CD8-positive, alpha-beta memory T cell (primary cell): Measurements from ENCODE around the gene HSPH1. TPM values are rescaled to one million over a fixed set of nuclear protein-coding genes. Genes with fewer than 3 reads are reported as not detected.
A peak's percentile ranks its signal among the peaks of the same experiment; 100 is the strongest.

ENCODE experiments used
- CTCF ChIA-PET: fragments of 350-600 bp; sonication (Branson Sonifier 250); formaldehyde crosslinking; loops from one replicate; lab custom pipeline; 2021; ENCODE audit warnings: antibody characterized with exemption; lab: Charles Lee
- POLR2A ChIA-PET: fragments of 350-600 bp; sonication (Branson Sonifier 250); formaldehyde crosslinking; loops from one replicate; lab custom pipeline; 2021; ENCODE audit warnings: antibody characterized with exemption; lab: Charles Lee
- DNase-seq, 5 donors: peaks; one replicate each; pipeline versions ENCODE4 v3.0.0 to v3.0.0-alpha.2; 2020 to 2022; ENCODE audit warnings: mixed read lengths in 1 of 5
- H3K27ac ChIP-seq: one replicate; pipeline ENCODE4 v1.7.0; 2013; ENCODE audit warnings: low read depth, mild to moderate bottlenecking, low read length, moderate library complexity
- H3K27me3 ChIP-seq: 2 replicates; pipeline ENCODE4 v1.7.0; 2013; ENCODE audit warnings: low read length, mild to moderate bottlenecking; ENCODE audit not compliant: insufficient read depth, poor library complexity, severe bottlenecking
- H3K36me3 ChIP-seq: 2 replicates; pipeline ENCODE4 v1.7.0; 2013; ENCODE audit warnings: mild to moderate bottlenecking, low read length, moderate library complexity; ENCODE audit not compliant: insufficient read depth
- H3K4me1 ChIP-seq: 2 replicates; pipeline ENCODE4 v1.7.0; 2013; ENCODE audit warnings: mild to moderate bottlenecking, low read length, moderate library complexity; ENCODE audit not compliant: insufficient read depth
- H3K4me3 ChIP-seq: 2 replicates; pipeline ENCODE4 v1.7.0; 2013; ENCODE audit warnings: mild to moderate bottlenecking, low read length
- H3K9me3 ChIP-seq: 2 replicates; pipeline ENCODE4 v1.7.0; 2013; ENCODE audit warnings: mild to moderate bottlenecking, low read length
- H3K27ac Mint-ChIP-seq, 8 donors: one replicate each; pipeline ENCODE4 v1.8.0; 2020 to 2021; ENCODE audit warnings: mixed read lengths in 8 of 8, mild to moderate bottlenecking in 6 of 8, inconsistent platforms in 3 of 8, moderate library complexity in 3 of 8
- H3K27me3 Mint-ChIP-seq, 2 donors: one replicate each; pipeline ENCODE4 v1.8.0; 2020 to 2021; ENCODE audit warnings: mixed read lengths in 2 of 2, mild to moderate bottlenecking in 1 of 2, moderate library complexity in 1 of 2
- H3K36me3 Mint-ChIP-seq, 3 donors: one replicate each; pipeline ENCODE4 v1.8.0; 2020 to 2021; ENCODE audit warnings: mixed read lengths in 3 of 3, inconsistent platforms in 1 of 3, mild to moderate bottlenecking in 1 of 3
- H3K4me1 Mint-ChIP-seq, 3 donors: one replicate each; pipeline ENCODE4 v1.8.0; 2020 to 2021; ENCODE audit warnings: mixed read lengths in 3 of 3, inconsistent platforms in 1 of 3, mild to moderate bottlenecking in 1 of 3
- H3K4me3 Mint-ChIP-seq, 7 donors: one replicate each; pipeline ENCODE4 v1.8.0; 2020 to 2021; ENCODE audit warnings: mixed read lengths in 7 of 7, mild to moderate bottlenecking in 6 of 7, moderate library complexity in 4 of 7, inconsistent platforms in 2 of 7
- H3K9me3 Mint-ChIP-seq, 5 donors: one replicate each; pipeline ENCODE4 v1.8.0; 2020 to 2022; ENCODE audit warnings: mixed read lengths in 5 of 5, mild to moderate bottlenecking in 3 of 5, moderate library complexity in 2 of 5, inconsistent platforms in 1 of 5
- polyA plus RNA-seq: library from polyadenylated mRNA; unstranded; fragments of 300-500 nt; fragmentation: Illumina TruSeq; gene quantifications from one replicate; pipeline ENCODE4 v1.2.3, GENCODE V29; 2021
- total RNA-seq, 2 experiments: library from RNA; stranded (reverse); gene quantifications; one replicate each; pipeline ENCODE4 v1.2.3, GENCODE V29; 2021

The HSPH1 gene
- total RNA-seq (100 to 1,000 TPM; 316 to 329 TPM), polyA plus RNA-seq (50.5 TPM)

DNA sequence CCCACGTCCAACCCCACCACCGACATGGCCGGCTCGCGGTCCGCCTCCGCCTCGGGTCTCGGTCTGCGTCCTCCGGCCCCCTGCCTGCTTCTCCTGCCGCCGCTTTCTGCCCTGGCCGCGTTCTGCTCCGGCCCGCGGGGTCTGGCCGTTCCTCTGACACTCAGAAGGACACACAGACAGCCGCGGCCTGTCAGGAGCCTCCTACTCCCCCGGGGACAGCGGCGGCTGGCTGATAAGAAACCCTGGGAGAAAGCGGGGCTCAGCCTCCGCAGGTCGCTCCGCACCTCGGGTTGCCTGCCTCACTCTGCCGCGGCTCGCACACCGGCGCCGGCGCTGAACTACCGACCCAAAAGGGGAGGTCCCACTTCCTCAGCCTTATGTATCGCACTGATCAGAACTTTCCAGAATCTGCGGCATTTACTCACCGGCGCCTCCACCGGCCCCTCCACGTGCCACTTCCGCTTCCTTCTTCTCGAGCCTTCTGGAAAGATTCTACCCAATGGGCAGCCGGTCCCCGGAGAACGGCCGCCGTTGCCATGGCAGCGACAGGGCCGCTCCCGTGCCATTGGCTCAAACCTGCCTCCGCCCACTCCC lies at the start of gene HSPH1:
TSS of gene HSPH1 (minus strand) at position 348 of the 594 bp plus-strand sequence. CDS start at position 26, 322 bp downstream.
- H3K27ac ChIP-seq = peak within 1 kb of the TSS; percentile 97
- H3K4me1 ChIP-seq = peaks cover 18% of the 10 kb centered on the region
- ChIA-PET POLR2A (interaction anchor here (0.6 to 2.0 kb wide), 3 partner anchors 38 to 39 kb away, joined by 4 to 10 read pairs (median 6); partner anchors contain the start of gene B3GLCT), CTCF (interaction anchor here (1.0 kb wide), 1 partner anchor 38 kb away, joined by 3 read pairs; the partner anchor contains the start of gene B3GLCT)
- H3K4me1 Mint-ChIP-seq = peaks cover 39 to 50% (median 49%) of the 10 kb centered on the region in 3 donors
- H3K27me3 Mint-ChIP-seq = peaks cover 0 to 4% of the 10 kb centered on the region in 2 donors
- H3K36me3 ChIP-seq = peaks cover 7% of the 10 kb centered on the region
- DNase-seq = peak; percentile 96 to 100 (median 99)
- H3K27ac Mint-ChIP-seq = peak within 1 kb of the TSS; percentile 96 to 100 (median 99)
- H3K36me3 Mint-ChIP-seq = peaks cover 0 to 42% (median 3%) of the 10 kb centered on the region in 3 donors
- no peaks in the 10 kb centered on the region for H3K9me3 ChIP-seq
- no peaks in the 10 kb centered on the region for H3K27me3 ChIP-seq
- peak within 1 kb of the TSS; percentile 90 to 99 (median 96) for H3K4me3 Mint-ChIP-seq
- H3K4me3 ChIP-seq = peak within 1 kb of the TSS; percentile 98
- H3K9me3 Mint-ChIP-seq = no peaks in the 10 kb centered on the region

DNA sequence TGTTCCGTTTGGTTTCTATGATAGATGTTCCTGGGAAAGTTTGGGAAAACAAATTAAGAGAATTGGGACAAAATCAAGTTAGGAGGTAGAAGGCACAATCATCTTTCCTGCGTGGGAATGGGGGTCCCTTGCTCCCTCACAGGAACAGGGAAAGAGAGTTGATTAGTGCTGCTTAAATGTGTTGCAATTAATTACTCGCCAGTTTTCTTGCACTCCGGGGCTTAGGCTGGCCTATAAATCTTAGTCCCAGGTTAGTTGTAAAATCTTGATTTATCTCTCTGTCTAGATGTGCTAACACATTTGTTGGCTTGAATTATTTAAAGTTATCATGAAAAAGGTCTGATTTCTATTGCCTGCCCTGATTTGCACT lies 48.1 kb upstream of the HSPH1 start:
- POLR2A ChIA-PET = interaction anchor here (1.4 kb wide), 1 partner anchor 10 kb away, joined by 3 read pairs; the partner anchor contains the start of gene B3GLCT
- Mint-ChIP-seq H3K9me3 (no peaks in the 10 kb centered on the region), H3K4me1 (peaks cover 19 to 26% (median 22%) of the 10 kb centered on the region in 3 donors), H3K27ac (peak overlapping the region in 6 of 8 donors; percentile 61 to 88 (median 80)), H3K36me3 (no peaks in the 10 kb centered on the region), H3K27me3 (no peaks in the 10 kb centered on the region), H3K4me3 (peak overlapping the region in 5 of 7 donors; percentile 56 to 83 (median 67))
- no peak for DNase-seq
- Histone ChIP-seq H3K27ac (no peak overlapping the region), H3K4me1 (no peaks in the 10 kb centered on the region), H3K9me3 (no peaks in the 10 kb centered on the region), H3K27me3 (no peaks in the 10 kb centered on the region), H3K36me3 (no peaks in the 10 kb centered on the region), H3K4me3 (no peak overlapping the region)
- CTCF ChIA-PET = no interaction called here

DNA sequence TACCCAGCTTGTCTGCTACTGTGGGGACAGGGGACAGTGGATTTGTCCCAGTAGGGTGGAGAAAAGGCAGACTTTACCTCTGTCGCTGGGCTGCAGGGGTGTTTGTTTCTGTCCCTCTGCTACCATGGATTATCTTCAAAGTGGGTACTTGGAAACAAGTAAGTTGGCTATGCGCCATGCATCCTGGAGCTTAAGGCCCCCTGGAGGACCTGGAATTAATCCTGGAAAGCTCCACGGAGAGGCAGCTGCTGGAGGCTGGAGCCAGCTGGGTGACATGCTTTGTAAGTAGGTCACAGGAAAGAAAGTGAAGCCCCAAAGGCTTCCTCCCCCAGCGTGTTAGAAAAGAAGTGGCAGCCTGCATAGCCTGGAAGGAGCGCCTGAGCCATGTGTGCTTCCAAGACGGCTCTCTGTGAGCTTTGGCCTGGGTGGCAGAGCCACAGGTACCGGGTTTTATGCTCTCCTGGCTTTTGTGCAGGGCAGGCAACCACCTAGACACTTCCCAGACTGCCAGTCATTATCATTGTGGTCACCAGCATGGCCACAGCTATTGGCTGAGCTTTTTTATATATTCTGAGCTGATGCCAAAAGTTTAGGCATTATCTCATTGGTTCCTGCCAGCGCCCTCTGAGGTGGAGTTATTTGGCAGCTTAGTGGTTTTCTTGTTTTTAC lies 47.6 kb upstream of the HSPH1 start:
- Mint-ChIP-seq H3K9me3 (no peaks in the 10 kb centered on the region), H3K36me3 (no peaks in the 10 kb centered on the region), H3K4me3 (peak overlapping the region in 6 of 7 donors; percentile 56 to 83 (median 66)), H3K27ac (peak overlapping the region in 7 of 8 donors; percentile 61 to 88 (median 78)), H3K27me3 (no peaks in the 10 kb centered on the region), H3K4me1 (peaks cover 20 to 29% (median 27%) of the 10 kb centered on the region in 3 donors)
- DNase-seq = peak in 2 of 5 donors; percentile 9 to 25
- Histone ChIP-seq H3K4me3 (no peak overlapping the region), H3K36me3 (no peaks in the 10 kb centered on the region), H3K27ac (no peak overlapping the region), H3K9me3 (no peaks in the 10 kb centered on the region), H3K27me3 (no peaks in the 10 kb centered on the region), H3K4me1 (no peaks in the 10 kb centered on the region)
- ChIA-PET CTCF (interaction anchor here (1.3 kb wide), 1 partner anchor 15 kb away, joined by 3 read pairs; no protein-coding TSS in a partner anchor), POLR2A (interaction anchor here (1.4 kb wide), 1 partner anchor 9 kb away, joined by 3 read pairs; the partner anchor contains the start of gene B3GLCT)

DNA sequence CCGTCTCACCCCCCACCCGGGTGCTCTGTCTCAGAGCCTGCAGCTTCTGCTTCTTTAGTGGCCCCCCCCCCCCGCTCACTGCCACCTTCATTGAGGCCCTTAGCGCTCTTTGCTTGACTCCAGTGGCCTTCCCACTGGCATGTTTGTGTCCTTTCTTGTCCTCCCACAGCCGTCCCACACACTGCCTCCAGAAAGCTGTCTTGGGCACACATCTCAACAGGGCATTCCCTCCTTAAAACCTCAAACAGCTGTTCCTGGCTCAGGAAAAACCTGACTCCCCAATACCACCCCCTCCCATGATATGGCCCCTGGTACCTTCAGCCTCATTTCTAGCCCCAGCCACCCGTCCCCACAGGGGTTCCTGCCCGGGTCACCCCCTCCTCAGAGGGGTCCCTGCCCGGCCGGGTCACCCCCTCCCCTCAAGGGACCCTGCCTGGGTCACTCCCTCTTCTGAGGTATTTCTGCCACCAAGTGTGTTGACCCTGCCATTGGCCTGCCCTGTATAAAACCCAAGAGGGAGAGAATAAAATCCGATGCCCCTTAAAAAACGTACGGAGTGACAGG lies 46.9 kb upstream of the HSPH1 start:
- Mint-ChIP-seq H3K9me3 (no peaks in the 10 kb centered on the region), H3K27ac (peak overlapping the region in 6 of 8 donors; percentile 61 to 88 (median 80)), H3K27me3 (no peaks in the 10 kb centered on the region), H3K36me3 (no peaks in the 10 kb centered on the region), H3K4me3 (peak overlapping the region in 3 of 7 donors; percentile 64 to 70 (median 67)), H3K4me1 (peaks cover 19 to 30% (median 28%) of the 10 kb centered on the region in 3 donors)
- H3K27me3 ChIP-seq = no peaks in the 10 kb centered on the region
- no peaks in the 10 kb centered on the region for H3K36me3 ChIP-seq
- CTCF ChIA-PET = interaction anchor here (1.3 kb wide), 1 partner anchor 15 kb away, joined by 3 read pairs; no protein-coding TSS in a partner anchor
- no peaks in the 10 kb centered on the region for H3K4me1 ChIP-seq
- H3K27ac ChIP-seq = no peak overlapping the region
- no peaks in the 10 kb centered on the region for H3K9me3 ChIP-seq
- no peak for DNase-seq
- POLR2A ChIA-PET = interaction anchor here (1.4 kb wide), 1 partner anchor 9 kb away, joined by 3 read pairs; the partner anchor contains the start of gene B3GLCT
- H3K4me3 ChIP-seq = no peak overlapping the region

DNA sequence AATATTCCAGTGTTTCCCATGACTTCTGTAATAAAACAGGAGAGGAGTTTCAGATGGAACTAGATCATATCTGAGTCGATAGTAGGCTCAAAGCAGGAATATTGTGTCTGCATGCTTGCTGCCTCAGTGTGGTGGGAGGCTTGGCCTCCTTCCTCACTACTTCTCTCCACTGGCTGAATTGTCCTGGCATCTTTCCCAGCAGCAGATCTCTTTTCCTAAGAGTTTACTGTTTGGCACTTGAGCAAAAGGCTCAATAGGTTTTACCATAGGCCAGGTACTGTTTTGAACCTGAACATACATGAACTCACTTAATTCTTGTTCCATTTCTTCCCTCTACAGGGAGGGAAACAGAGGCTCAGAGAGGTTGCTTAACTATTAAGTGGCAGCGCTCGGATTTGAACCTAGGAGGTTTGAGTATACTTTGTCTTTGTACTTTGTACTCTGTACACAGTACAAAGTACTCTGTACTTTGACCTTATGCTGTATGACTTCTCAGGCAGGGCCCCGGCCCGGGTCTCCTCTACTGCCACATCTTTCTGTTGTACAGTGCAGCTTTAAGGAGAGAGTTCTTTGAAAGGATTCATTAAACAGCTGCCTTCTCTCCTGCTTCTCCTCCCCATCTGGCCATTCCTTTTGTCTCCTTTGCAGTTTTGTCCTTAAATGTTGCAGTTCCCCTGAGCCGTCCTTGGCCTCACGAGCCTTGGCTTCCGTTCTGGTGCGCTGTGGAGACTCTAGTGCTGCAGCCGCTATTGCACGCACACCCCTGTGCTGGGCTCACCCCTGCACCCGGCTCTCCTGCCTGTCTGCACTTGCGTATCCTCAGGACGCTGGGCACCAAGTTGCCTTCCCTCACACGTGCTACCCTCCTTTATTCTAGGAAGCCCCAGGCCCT lies 46.2 kb upstream of the HSPH1 start:
- Mint-ChIP-seq H3K9me3 (no peaks in the 10 kb centered on the region), H3K4me1 (peaks cover 19 to 30% (median 28%) of the 10 kb centered on the region in 3 donors), H3K27ac (peak overlapping the region in 5 of 8 donors; percentile 2 to 87 (median 65)), H3K4me3 (peak overlapping the region in 1 of 7 donors; percentile 2), H3K27me3 (no peaks in the 10 kb centered on the region), H3K36me3 (no peaks in the 10 kb centered on the region)
- no peaks in the 10 kb centered on the region for H3K36me3 ChIP-seq
- CTCF ChIA-PET = interaction anchor here (1.3 kb wide), 1 partner anchor 16 kb away, joined by 3 read pairs; no protein-coding TSS in a partner anchor
- no peaks in the 10 kb centered on the region for H3K4me1 ChIP-seq
- DNase-seq = no peak
- POLR2A ChIA-PET = no interaction called here
- H3K27me3 ChIP-seq = no peaks in the 10 kb centered on the region
- H3K9me3 ChIP-seq = no peaks in the 10 kb centered on the region
- no peak overlapping the region for H3K27ac ChIP-seq
- H3K4me3 ChIP-seq = no peak overlapping the region

DNA sequence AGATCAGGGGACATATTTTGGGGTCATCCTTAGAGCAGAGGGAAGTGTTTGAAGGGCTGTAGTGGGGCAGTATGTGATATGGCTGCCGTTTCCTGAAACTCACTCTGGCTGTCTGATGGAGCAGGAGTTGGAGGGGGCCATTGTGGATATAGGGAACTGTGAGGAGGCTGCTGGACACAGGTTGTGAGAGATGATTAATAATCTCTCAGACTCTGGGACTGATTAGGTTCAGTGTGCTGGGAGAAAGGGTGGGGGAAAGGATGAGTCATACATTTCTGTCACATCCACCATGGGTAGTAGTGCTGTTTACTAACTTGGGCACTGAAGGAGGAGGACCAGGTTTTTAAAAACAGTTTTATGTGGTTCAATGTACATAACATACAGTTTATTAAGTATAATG lies 42.9 kb upstream of the HSPH1 start:
- ChIA-PET CTCF (no interaction called here), POLR2A (no interaction called here)
- Mint-ChIP-seq H3K36me3 (no peaks in the 10 kb centered on the region), H3K9me3 (no peaks in the 10 kb centered on the region), H3K27ac (peak overlapping the region in 2 of 8 donors; percentile 7 to 58), H3K4me3 (peak overlapping the region in 1 of 7 donors; percentile 30), H3K4me1 (peaks cover 23 to 31% (median 26%) of the 10 kb centered on the region in 3 donors), H3K27me3 (no peaks in the 10 kb centered on the region)
- H3K4me3 ChIP-seq = no peak overlapping the region
- no peak for DNase-seq
- H3K27me3 ChIP-seq = no peaks in the 10 kb centered on the region
- peaks cover 7% of the 10 kb centered on the region for H3K4me1 ChIP-seq
- no peaks in the 10 kb centered on the region for H3K36me3 ChIP-seq
- no peak overlapping the region for H3K27ac ChIP-seq
- H3K9me3 ChIP-seq = no peaks in the 10 kb centered on the region
